GM19467 (cell line): ENCODE data around the gene RUNX1.

Source experiments
- ATAC-seq: cut with Tn5 transposase; IDR thresholded peaks from one replicate; pipeline ENCODE4 v1.9.1; 2021; ENCODE audit warnings: mild to moderate bottlenecking, moderate library complexity; ENCODE audit not compliant: unreplicated experiment

RUNX1 gene

GRCh38 chr21:34885626-34886239, 163.4 kb downstream of the RUNX1 start:
- ATAC-seq, result no peak

GRCh38 chr21:34885125-34885524, 164.0 kb downstream of the RUNX1 start:
- ATAC-seq, result no peak

DNA sequence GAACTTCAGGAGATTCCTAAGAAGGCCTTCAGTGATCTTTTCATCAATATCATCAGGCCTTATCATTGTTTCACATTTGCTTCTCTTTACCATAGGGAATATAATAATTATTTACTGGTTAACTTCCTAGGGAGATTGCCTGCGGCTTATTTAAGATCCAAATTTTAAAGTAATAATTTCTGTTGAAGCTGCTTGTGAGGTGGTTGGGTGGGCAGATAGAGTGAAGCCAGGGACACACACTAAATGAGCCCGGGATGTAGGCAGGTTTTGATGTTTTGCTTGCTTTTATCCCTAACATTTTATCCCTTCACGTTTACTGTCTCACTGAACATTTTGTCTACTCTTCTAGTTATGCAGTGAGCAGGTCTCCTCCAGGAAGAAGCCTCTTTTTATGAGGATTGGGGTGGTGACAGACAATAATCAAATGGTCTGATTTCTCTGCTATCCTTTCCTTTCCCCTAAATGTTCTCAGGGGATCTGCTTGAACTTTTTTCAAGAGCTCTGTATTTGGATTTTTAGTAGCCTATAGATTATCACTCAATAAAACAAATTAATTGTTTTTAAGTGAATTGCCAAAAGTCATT, 164.7 kb downstream of the RUNX1 start:
- ATAC-seq, result no peak

DNA sequence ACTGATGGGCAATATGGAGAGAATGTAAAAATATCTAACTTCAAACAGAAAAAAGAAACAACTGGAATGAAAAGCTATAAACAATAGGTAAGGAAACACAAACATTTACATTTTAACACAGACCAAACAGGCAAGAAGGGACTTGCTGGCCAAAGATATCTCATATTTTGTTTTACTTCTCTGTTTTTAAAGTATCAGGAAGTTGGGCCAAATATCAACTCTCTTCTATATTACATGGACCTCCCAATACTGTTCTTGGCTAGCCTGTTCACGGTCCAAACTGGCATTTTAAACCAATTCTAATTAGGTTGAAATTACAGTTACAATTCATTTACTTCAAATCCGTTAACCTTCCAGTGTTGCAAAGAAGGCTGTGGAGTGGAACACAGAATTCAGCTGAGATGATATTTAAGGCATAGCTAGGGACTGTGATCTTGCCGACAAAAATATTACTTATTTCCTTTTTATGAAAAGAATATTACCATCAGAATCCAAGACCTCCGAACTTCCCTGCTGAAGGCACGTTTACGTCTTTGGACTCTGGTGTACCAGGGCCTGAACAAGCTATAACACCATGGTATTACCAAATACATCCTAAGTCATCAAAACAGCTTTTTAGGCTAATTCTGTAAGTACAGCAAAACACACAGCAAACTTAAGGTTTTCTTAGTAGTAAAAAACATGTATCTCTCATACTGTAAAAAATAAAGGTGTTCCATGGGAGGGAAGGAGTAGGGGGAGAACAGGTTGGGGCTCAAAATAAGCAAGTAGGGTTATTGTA, 165.4 kb downstream of the RUNX1 start:
- no peak for ATAC-seq

GRCh38 chr21:34882719-34883131, 166.4 kb downstream of the RUNX1 start:
- ATAC-seq, result no peak

DNA sequence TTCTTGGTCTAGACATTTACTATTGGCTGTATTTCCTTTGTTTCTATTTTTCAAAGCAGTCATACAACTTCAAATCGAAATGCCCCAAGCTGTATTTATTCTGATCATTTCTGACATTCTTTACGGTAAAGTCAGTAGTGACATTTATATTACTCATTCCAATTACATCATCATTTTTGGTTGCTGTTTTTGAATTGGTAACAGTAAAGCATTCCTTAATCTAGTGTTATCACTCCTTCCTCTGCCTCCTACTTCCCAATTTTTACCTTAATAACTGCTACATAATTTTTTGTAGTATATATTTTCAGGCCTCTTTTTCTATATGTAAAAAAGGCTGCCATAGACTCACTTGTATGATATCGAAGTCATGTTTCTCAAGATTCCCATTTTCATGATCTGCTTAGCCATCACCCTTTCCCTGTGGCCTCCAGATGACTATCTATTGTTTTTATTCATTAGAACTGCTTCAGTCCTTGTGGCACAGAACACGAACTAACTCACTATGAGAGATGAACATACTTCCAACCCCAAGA, 167.2 kb downstream of the RUNX1 start:
- no peak for ATAC-seq

DNA sequence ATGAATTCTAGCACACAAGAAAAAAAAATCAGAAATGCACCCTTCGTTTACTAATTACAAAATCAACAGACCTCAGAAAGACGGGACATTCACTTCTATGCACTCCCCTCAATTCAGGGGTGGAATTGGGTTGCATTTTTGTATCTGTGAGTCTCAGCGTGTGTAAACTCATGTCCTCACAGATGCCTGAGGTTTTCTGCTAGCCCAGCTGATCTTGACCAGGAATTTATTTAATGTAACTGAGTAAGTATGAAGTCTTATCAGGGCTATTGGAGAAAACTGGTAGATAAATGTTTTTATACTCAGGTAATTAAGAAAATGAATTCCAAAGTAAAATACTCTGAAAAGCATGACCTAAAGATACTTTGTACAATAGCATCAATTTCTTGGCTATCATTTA, 167.7 kb downstream of the RUNX1 start:
- ATAC-seq, result no peak

- no peak for ATAC-seq
Observed at GRCh38 chr21:34880401-34880800, 168.7 kb downstream of the RUNX1 start.

DNA sequence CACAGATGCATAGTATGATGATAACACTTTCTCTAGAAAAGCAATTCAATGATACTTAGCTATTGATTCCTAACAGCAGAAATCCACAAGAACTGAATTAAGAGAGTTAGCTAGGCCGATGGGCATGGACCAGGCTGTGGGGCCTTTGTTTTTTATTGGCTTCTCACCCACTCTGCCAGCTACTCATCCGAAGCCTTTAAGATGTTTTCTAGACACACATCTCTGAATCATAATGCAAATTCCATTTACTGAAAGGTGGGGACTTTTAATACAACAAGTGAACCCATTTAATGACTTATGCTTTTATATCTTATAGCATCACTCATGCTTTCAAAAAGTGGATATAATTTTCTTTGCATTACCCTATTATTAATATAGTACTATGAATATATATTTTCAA, 170.2 kb downstream of the RUNX1 start:
- no peak for ATAC-seq

DNA sequence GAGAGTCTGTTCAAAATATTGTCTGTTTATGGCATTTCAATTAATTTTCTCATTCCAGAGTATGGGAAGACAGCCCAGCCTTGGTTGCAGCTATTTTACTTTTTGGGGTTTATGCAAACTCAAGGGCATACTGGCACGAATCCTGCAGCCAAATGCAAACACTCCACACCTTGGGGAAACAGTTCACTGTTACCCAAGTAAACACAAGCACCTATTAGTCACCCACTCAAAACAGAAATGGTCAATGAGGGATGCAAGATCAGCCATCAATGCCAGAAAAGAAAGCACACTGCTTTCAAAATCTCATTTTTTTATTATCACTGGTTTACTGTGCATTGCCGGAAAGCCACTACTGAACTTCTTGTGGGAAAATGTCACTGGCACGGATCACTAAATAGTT, 170.6 kb downstream of the RUNX1 start:
- ATAC-seq, result no peak

- ATAC-seq, result no peak
Observed at GRCh38 chr21:34877485-34878128, 171.5 kb downstream of the RUNX1 start.

DNA sequence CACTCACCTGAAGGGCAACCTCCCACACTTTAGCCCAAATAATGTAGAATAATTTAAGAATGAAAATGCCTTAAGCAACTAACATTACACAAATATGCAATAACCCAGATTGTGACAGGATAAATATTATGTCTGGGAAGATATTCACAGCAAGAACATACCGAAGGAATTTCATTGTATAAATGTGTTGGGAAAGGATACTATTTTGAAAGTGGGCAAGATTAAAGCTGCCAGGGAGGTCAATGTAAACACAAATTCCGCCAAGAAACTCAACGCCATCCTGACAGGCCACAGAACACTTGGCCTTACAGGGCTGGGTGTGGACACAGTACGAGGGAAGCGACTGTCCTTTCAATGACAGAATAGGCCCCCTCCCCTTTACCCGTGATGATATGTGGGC, 173.3 kb downstream of the RUNX1 start:
- ATAC-seq, result no peak

DNA sequence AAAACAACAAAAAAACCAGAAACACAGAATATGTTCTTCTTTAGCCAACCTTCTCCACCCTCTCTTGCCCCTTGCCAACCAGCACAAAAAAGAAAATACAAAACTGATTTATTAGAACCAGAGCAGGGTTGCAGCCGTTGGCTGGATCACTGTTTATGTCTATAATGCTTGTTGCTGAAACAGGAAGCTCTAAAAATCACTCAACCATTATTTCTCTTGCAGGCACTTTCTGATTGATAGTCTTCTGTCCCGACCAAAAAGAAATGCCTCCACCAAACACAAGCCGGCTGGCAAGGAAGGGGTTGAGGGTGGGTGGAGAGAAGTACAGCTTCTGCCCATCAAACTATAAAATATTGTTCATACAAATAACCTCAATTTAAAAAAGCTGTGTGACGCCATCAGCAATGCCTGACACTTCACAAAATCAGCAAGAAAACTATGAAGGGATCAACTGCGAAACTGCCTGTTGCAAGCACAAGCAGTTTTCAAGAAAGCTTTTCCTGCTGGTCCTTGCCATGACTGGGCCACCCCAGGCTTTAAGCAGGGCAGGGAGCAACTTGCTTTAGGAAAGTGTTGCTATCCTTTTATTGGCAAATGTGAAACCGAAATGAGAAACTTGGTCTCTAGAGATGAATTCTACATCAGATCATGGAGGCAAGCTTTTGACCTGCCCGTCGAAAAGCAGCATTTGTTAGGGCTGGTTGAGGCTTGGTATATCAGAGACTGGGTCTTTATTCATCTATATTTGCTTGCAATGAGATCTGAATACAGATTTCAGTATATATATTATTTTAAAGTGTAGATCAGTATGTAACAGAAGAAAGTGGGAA, 174.2 kb downstream of the RUNX1 start:
- ATAC-seq, result peak; percentile 61

- ATAC-seq, result no peak
Observed at GRCh38 chr21:34871026-34871908, 177.8 kb downstream of the RUNX1 start.

- ATAC-seq, result no peak
Observed at GRCh38 chr21:34870246-34870645, 178.9 kb downstream of the RUNX1 start.

GRCh38 chr21:34869545-34869944, 179.6 kb downstream of the RUNX1 start:
- ATAC-seq, result no peak

GRCh38 chr21:34867785-34868184, 181.3 kb downstream of the RUNX1 start:
- ATAC-seq, result no peak

DNA sequence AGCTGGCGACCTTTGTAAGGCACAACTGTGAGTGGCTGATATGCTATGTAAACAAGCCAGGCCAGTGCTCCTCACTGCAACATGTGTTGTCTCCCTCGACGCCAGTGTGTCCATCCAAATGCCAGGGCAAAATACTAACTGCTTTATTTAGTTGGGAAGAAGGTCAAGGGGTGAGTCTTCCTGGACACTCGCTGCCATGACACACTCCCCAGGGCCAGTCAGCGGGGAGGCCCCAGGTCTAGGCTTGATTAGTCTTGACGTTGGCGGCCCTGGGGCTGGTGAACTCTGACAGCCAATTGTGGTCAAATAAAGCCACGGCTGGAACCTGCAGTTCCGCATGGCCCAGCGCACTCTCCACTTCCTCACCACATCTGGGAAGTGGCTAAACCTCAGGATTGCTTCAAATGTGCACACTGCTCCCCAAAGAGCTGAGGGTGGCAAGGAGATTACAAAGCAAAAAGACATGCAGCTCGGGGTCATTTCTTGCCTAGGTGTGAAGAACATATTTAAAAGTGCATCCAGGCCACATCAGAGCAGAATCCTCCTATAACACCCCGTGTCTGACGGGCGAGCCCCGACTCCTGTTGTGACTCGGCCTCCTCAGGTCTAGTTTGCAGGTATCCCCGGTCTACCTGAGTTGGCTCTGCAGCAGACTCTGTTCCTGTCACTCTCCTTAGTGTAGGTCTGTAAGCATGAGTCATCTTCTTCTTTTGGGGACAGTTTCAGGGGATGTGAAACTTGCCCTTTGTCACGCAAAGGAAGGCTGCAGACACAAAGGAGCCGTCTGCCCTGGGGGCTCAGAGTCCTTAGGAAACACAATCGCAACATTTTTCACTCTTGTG, 183.5 kb downstream of the RUNX1 start:
- peak; percentile 89 for ATAC-seq
